Smooth muscle cell (in vitro differentiated cells): ENCODE results near the gene ANKRD13B. TPM values are rescaled to one million over a fixed set of nuclear protein-coding genes. Genes with fewer than 3 reads are reported as not detected.

Source experiments
- DNase-seq: peaks from one replicate; lab custom pipeline; 2025; ENCODE audit not compliant: unreplicated experiment; lab: John Stamatoyannopoulos, UW
- H2AFZ ChIP-seq: fragments of 200-600 bp; sonication (generic); 2 replicates; pipeline ENCODE4 v1.6.0; 2016; ENCODE audit warnings: antibody characterized with exemption, low read depth, mild to moderate bottlenecking
- H3F3A ChIP-seq: fragments of 200-600 bp; sonication (generic); 2 replicates; pipeline ENCODE4 v1.6.0; 2017; ENCODE audit warnings: antibody characterized with exemption, low read depth
- H3K27ac ChIP-seq: fragments of 200-600 bp; sonication (generic); 2 replicates; pipeline ENCODE4 v1.5.1; 2016; ENCODE audit warnings: low read depth, mild to moderate bottlenecking
- H3K27me3 ChIP-seq: fragments of 200-600 bp; sonication (generic); 2 replicates; pipeline ENCODE4 v1.6.1; 2016; ENCODE audit warnings: low read depth, mild to moderate bottlenecking
- H3K36me3 ChIP-seq: fragments of 200-600 bp; sonication (generic); 2 replicates; pipeline ENCODE4 v1.5.1; 2016; ENCODE audit warnings: low read depth
- H3K4me1 ChIP-seq: fragments of 200-600 bp; sonication (generic); 2 replicates; pipeline ENCODE4 v1.5.1; 2016; ENCODE audit warnings: low read depth
- H3K4me2 ChIP-seq: fragments of 200-600 bp; sonication (generic); 2 replicates; pipeline ENCODE4 v1.6.0; 2016; ENCODE audit warnings: mild to moderate bottlenecking
- H3K4me3 ChIP-seq: fragments of 200-600 bp; sonication (generic); 2 replicates; pipeline ENCODE4 v1.5.1; 2016; ENCODE audit warnings: mild to moderate bottlenecking
- H3K79me2 ChIP-seq: fragments of 200-600 bp; sonication (generic); 2 replicates; pipeline ENCODE4 v1.6.0; 2016; ENCODE audit warnings: low read depth, mild to moderate bottlenecking
- H3K9ac ChIP-seq: fragments of 200-600 bp; sonication (generic); 2 replicates; pipeline ENCODE4 v1.6.0; 2016; ENCODE audit warnings: low read depth
- H3K9me3 ChIP-seq: fragments of 200-600 bp; sonication (generic); replicated peaks from 2 replicates; pipeline ENCODE4 v1.5.1; 2016; ENCODE audit warnings: low read depth
- H4K20me1 ChIP-seq: fragments of 200-600 bp; sonication (generic); 2 replicates; pipeline ENCODE4 v1.6.0; 2016; ENCODE audit warnings: low read depth
- CTCF ChIP-seq: fragments of 200-600 bp; sonication (generic); IDR thresholded peaks from 2 replicates; pipeline ENCODE4 v1.5.1; 2017; ENCODE audit warnings: borderline replicate concordance, mild to moderate bottlenecking, antibody characterized with exemption; ENCODE audit not compliant: insufficient read depth, poor library complexity, severe bottlenecking
- WGBS: methylation state at CpG from one replicate; pipeline ENCODE4 v1.1.7; 2016; ENCODE audit warnings: low lambda C conversion rate; 5-methylcytosine and 5-hydroxymethylcytosine counted together
- polyA plus RNA-seq: library from polyadenylated mRNA; unstranded; fragments of >200 nt; fragmentation: Nextera tagmentation; extraction: Ambion mirVana; gene quantifications from 2 replicates; pipeline ENCODE4 v1.2.1, GENCODE V29; 2016
- total RNA-seq: library from RNA; depleted of rRNA; stranded (reverse); fragments of >200 nt; gene quantifications from 2 replicates; pipeline ENCODE4 v1.2.3, GENCODE V29; 2014

The ANKRD13B gene
- total and polyA plus RNA-seq, 2 experiments from 2014 or later, result 3.6 to 6.8 TPM

DNA sequence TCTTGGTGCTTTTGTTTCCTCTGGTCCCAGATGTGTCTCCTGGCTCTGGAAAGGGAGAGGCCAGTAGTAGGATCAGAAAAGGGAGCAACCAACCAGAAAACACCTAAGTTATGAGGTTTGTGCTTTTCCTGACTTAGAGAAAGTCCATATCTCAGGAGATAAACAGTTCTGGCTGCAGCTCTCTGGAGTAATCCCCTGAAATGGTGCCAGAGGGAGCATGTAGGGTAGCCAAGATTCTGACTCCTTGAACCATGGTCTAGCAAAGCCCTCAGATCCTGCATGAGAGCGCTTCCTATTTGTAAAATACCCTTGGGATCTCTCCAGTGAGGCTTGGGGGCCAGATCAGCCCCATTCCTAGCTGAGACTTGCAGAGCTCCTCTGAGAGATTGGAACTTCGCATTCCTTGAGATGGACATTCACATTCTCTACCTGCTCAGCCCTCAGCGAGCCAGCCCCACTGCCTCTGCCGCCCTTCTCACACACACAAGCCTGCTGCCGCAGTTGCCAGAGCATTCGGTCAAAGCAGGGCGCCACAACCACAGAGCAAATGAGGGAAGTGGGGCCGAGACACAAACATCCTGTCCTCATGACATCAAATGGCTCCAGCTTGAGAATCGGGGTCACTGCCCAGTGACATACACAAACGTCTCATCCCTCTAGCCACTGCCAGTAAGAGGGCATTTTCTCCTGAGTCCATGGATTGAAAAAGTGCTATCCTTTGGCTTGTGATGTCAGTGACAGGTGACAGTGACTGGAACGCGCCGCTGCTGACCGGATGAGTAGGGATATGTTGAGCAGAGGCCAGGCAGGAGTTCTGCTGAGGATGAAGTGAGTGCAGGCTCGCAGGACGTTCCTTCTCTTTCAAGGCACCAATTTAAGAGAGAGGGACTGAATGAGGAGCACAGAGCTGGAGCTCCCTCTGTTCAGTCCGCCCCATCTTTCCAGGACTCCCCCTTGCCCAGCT lies 31.1 kb upstream of the ANKRD13B start:
- DNase-seq, result no peak
- 94% methylated on average over 17 of the region's 17 CpGs for WGBS
- peaks cover 13% of the 10 kb centered on the region for H3K4me1 ChIP-seq

DNA sequence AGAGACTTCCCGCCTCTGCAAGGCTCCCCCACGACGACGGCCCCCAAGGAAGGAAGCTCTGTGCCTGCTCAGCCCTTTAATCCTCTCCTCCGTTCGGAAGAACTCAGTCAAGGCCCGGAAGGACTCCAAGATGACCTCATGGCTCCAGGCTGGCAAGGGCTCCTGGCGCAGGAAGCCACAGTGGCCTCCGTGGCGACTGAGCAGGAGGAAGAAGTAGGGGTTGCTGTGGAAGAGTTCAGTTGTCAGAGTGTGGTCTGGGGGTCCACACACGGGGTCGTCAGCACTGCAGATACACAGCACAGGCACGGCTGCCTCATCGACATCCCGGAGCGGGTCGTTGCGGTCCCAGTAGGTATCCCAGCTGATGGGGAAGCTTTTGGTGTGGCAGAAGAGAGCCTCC lies 30.3 kb upstream of the ANKRD13B start:
- no peak for TF ChIP-seq CTCF
- 88% methylated on average over 18 of the region's 18 CpGs for WGBS
- peaks cover 13% of the 10 kb centered on the region for H3K4me1 ChIP-seq

More for the DNA sequence above, 31.1 kb upstream of the ANKRD13B start:
- TF ChIP-seq CTCF, result no peak
- Histone ChIP-seq H3K4me3 (no peak overlapping the region), H2AFZ (no peak overlapping the region), H3K79me2 (no peaks in the 10 kb centered on the region), H3F3A (no peaks in the 10 kb centered on the region), H3K27ac (no peak overlapping the region), H4K20me1 (no peaks in the 10 kb centered on the region), H3K27me3 (peaks cover 14% of the 10 kb centered on the region), H3K9ac (no peak overlapping the region), H3K4me2 (no peak overlapping the region), H3K9me3 (no peaks in the 10 kb centered on the region), H3K36me3 (no peaks in the 10 kb centered on the region)

GRCh38 chr17:29563816-29564215 lies 29.1 kb upstream of the ANKRD13B start:
- no peak overlapping the region for H2AFZ ChIP-seq
- 94% methylated on average over 3 of the region's 3 CpGs for WGBS
- H3K4me1 ChIP-seq, result peaks cover 13% of the 10 kb centered on the region
- no peaks in the 10 kb centered on the region for H3K9me3 ChIP-seq
- no peak overlapping the region for H3K4me3 ChIP-seq
- no peaks in the 10 kb centered on the region for H4K20me1 ChIP-seq
- no peak overlapping the region for H3K4me2 ChIP-seq
- TF ChIP-seq CTCF, result no peak
- H3K27me3 ChIP-seq, result peaks cover 14% of the 10 kb centered on the region
- H3K79me2 ChIP-seq, result no peaks in the 10 kb centered on the region
- H3K9ac ChIP-seq, result no peak overlapping the region
- no peak overlapping the region for H3K27ac ChIP-seq
- no peak for DNase-seq
- no peaks in the 10 kb centered on the region for H3K36me3 ChIP-seq
- H3F3A ChIP-seq, result no peaks in the 10 kb centered on the region

More for the DNA sequence above, 30.3 kb upstream of the ANKRD13B start:
- H3K27me3 ChIP-seq, result peaks cover 14% of the 10 kb centered on the region
- no peaks in the 10 kb centered on the region for H3K79me2 ChIP-seq
- no peaks in the 10 kb centered on the region for H3F3A ChIP-seq
- no peaks in the 10 kb centered on the region for H3K36me3 ChIP-seq
- H4K20me1 ChIP-seq, result no peaks in the 10 kb centered on the region
- H3K27ac ChIP-seq, result no peak overlapping the region
- H2AFZ ChIP-seq, result no peak overlapping the region
- no peak overlapping the region for H3K4me2 ChIP-seq
- no peak overlapping the region for H3K9ac ChIP-seq
- H3K9me3 ChIP-seq, result no peaks in the 10 kb centered on the region
- no peak overlapping the region for H3K4me3 ChIP-seq
- no peak for DNase-seq
